HG02981 (cell line): ENCODE results near the gene HMX2.

Source experiments
- ATAC-seq: cut with Tn5 transposase; IDR thresholded peaks from one replicate; pipeline ENCODE4 v1.9.1; 2021; ENCODE audit warnings: mild to moderate bottlenecking, moderate library complexity; ENCODE audit not compliant: unreplicated experiment

The HMX2 gene, protein sequence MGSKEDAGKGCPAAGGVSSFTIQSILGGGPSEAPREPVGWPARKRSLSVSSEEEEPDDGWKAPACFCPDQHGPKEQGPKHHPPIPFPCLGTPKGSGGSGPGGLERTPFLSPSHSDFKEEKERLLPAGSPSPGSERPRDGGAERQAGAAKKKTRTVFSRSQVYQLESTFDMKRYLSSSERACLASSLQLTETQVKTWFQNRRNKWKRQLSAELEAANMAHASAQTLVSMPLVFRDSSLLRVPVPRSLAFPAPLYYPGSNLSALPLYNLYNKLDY

DNA sequence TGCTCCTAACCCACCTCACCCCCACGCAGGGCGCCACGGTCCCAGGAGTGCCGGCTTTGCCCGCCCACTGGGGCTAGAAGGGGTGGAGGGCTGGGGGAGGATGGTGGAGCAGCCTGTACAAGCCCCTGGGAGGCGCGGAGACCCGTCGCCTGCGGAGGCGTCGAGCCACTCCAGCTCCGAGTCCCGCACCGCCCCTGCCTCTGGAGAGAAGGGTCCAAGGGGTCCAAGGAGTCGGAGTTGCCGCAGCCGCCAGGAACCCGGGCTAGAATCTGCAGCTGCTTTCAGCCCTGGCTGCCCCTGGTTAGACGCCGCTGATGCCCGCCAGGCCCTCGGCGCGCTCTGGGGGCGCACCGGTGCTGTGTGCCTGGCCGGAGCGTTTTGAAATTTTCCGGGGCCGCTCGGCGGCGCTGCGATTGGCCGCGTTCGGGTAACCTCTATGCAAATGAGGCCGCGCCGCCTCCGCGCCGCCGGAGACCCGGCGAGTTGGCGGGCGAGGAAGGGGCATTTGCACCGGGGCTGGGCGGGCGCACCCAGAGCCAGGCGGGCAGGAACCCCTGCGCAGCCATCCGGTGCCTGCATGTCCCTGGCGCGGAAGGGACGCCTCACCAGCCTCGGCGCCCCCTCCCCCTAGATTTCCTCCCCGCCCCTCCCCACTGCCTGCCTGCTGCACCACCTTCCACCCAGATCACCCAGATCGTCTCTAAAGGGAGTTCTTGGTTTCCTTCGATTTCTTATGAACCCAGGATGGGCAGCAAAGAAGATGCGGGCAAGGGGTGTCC lies at the start of gene HMX2:
Gene HMX2, plus strand, starts transcription at position 502 of the 779 bp plus-strand sequence. Its CDS starts 243 bp downstream, at position 745.
- no peak for ATAC-seq

DNA sequence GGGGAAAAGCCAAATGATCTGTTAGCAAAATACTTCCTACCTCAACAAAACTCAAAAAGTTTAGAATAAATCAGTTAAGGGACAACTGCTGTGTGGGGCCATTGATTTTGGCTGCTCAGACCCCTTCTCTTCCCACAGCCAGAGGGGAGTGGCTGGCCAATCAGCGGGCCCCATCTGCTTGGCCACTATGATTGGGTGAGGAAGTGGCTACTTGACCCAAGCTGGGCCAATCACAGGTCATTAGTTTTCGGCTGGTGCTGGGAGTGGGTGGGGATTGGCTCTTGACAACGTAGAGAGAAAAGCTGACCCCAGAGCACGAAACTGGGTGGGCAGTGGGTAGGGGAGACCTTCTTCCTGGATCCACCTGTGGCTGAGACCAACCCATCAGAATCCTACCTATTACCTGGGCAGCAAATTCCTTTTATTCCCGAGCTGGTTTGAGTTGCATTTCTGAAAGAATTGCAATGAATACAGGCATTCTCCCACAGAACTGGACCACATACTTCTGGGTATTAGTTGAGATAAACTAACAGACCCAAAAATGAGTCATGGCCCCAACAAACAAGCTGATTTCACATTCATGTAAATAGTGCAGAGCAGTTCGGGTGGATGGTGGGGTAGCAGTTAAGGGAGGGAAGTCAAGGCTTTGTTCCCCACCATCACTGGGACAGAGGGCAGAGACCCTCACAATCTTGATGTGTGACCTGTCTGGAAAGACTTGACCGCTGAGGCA lies 47.7 kb upstream of the HMX2 start:
- ATAC-seq = no peak

DNA sequence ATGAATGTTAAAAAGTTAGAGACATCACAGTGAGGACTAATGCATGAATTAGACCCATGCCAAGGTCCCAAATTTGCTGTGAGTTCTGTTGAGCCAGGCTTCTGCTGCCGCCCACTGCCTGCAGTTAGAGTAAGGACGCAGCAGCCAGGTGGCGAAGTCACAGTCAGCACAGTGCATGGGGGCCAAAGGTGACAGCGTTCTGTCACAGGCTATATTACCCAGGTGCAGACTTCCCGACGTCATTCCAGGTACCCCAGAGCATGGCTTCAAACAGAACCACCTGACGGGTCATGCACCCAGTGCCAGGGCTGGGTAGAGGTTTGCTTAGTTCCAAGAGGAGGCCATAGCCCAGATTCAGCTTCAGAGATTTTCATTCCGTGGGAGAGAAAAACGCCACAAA lies 46.1 kb upstream of the HMX2 start:
- ATAC-seq = no peak

DNA sequence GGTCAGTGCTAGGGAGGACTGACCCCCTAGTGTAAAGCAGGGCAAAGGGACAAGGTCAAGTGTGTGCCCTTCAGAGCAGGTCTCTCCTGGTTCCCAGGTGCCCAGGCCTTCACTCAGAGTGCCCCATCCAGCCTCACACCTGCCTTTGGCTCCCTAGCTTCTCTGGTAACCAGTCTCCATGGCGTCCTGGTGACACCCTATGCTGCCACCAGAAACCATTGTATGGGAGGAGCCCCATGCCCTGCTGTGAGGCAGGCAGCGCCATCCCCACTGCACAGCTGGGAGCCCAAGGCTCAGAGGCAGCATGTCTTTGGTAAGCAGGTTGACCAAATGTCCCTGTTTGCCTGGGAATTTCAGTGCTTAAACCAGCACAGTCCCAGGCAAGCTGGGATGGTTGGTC lies 45.3 kb upstream of the HMX2 start:
- ATAC-seq = no peak

DNA sequence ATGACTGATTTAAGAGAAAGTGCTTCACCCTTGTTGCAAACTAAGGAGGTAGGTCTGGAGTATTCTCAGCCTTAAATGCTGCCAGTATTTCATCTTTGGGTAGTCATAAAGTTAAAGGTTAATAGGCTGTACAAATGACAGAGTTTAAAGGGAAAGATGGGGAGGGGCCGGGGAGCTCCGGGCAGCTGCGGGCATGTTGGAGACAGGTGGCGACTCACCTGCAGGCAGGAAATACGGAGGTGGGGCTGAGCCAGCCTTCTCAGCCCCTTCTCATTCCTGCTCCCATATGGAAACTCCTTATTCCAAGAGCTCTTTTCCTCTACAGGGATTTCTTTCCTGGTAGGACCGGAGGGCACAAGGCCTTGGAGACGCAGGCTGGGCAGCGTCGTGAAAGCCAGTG lies 44.0 kb upstream of the HMX2 start:
- ATAC-seq = no peak

DNA sequence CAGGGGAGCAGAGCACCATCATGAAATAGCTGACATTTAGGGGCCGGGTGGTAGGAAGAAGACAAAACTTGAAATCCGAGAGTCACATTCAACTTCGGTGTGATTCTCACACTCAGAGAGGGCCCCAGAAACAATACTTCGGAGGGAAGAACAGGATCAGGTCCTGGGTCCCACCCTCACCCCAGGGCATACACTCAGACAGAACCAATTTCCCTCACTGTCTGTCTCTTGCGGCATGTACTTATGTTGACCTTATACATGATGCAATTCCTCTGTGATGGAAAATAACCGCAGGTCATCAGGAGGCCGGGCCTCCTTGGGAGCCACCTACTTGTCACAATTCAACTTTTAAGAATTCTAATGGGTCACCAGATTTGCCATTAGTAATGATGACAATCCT lies 38.5 kb upstream of the HMX2 start:
- ATAC-seq = no peak

DNA sequence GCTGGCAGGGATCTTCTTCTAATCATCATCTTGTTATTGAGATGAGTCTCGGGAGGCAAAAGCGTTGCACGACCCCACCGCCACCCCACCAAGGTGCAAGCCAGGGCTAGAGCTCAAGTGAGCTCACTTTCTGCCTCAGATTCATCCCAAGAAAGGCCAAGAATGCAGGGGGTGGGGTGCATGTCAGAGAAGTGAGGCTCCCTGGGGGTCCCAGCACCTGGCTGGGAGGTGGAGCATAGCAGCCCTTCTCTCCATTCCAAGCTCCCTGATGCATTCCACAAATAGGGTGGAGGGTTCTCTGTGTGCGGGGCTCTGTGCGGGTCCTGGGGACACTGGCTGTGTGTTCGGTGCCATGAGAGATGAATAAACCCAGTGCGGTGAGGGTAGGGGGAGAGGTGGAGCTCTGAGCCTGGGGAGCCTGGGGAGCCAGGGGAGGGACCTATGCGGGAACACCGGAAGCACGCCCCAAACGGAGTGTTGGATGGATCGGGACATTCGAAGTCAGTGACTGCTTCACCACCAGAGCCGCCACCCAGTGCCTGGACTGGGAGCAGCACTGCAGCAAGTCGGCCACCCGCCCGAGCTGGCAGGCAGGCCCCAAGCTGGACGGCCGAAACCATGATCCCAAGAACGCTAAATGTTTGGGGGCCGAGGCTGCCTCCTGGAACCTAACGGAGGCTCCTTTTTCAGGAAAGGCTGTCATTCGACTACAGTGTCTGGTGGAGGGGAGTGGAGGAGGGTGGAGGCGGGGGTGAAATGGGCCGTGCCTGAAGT lies 30.1 kb upstream of the HMX2 start:
- no peak for ATAC-seq

DNA sequence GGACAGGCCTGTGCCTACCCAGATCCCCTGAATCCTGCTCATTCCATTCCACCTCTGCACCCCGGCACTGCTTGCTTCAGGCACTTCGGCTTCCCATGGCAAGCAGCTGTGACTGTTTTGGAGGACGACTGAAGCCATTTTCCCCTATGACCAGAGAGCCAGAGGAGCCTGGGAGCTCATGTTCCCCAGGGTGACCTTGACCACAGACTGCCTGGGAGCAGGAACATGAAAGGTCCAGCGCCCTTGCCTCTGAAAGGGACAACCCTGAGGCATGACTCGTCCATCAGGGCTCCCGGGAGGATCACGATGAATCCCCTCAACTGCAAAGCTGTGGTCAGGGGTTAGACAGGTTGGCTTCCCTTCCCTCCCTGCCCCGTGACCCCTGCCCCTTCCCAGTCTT lies 28.9 kb upstream of the HMX2 start:
- ATAC-seq = no peak

DNA sequence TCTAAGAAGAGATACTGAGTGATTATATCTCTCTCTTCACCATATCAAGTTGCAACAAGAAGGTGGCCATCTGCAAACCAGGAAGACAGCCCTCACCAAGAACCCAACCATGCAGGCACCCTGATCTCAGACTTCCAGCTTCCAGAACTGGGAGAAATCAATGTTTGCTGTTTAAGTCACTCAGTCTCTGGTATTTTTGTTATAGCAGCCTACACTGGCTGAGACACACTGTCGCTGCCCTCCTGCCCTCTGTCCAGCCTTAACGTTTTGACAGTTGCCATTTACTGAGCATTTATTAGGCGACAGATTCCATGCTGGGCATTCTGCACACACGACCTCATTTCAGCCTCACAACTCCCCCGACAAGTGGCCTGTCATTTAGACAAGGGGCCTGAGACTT lies 21.7 kb upstream of the HMX2 start:
- no peak for ATAC-seq

DNA sequence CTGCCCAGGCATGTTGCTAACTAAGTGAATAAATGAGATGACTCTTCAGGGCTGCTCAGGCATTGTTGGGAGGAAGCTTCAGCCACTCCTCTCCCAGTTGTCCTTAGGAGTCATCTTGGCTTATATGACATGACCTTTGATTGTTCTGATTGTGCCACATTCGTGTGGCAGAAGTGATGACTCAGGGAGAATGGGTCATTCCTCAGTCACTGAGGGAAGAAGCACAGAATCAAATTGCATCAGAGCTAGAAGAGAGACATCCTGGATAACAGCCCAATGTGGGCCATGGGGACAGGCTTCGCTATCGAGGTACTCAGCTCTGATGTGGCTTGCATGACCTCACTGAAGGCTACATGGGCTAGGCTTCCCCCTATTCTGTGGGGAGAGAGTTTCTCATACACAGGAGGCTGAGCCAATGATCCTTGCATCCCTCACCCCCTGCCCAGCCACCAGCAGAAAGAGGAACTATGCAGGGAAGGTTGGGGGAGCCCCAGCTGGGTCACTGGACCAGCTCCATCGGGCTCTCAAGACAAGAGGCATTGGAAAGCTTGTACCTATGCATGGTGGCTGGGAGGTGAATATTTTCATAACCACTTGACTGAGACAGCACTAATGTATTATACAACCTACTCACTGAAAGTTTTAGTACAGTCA lies 18.2 kb upstream of the HMX2 start:
- no peak for ATAC-seq

DNA sequence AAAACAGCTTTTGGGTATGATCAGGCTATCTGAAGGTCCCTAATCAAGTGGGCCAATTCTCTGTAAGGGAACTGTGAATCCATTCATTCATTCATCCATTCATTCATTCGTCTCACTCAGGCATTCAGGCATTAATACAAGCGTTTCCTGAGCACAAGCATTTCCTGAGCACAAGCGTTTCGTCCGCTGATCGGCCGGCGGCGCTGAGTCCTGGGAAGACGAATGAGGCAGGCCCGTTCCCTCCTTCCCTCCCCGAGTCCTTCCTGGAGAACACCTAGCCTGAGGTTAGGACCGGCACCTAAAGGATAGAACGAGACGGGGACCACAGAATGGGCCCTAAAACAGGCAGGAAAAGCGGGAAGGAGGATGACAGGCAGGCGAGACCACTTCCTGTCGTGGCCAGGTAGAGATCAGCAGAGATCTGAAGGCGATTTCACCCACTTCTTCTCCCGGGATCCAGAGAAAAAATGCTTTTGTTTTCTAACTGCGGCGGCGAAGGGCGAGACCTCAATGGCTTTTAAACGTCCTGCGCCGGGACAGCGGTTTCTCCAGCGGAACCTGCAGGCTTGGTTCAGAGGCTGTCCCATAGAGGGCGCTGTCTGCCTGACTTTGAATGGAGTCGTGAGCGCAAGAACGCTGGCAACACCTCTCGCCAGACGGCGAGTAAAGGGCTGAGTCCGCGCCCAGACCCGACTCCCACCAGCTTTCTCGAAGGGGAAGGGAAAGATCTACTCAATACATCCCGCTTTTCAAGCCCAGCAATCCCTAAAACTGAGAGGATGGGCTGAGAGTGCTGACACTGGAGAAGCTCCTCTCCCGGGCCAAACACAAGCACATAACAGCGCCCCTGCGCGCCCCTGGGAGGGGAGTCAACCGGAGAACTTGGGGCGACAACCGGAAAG lies 15.1 kb upstream of the HMX2 start:
- peak; percentile 59 for ATAC-seq

DNA sequence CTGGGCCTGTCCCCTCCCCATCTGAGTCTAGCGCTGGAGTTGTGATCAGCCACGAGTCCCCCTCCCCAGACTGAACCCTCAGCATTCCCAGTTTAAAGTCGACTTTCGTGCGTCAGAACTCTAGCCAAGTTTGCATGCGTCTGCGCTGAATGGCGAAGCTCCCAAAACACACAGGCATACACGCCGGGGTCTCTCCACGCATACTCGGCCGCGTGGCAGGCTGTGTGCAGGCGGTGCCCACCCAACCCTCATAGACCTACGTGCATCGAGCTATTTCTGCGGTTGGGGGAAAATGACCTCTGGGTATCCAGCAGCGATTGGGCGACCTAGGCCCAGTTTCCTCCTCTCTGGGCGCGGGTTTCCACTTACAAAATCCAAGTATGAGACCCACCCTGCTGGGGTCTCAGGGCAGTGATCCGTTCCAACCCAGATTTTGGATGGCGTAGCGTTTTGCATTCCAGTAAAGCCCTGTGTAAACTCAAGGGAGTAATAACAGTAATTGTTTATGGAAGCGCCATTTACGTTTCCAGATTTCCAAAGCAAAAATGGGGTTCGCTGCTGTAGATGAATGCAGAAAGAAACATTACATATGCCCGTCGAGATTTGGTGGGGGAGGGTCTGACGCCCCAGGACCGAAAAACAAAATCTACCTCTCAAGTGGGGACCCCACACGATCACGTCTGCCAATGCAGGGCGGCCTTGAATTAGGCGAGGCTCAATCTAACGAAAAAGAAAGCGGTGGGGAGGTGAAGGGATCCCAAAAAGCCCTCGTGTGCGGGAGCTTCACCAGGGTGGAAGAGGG lies 14.2 kb upstream of the HMX2 start:
- no peak for ATAC-seq

DNA sequence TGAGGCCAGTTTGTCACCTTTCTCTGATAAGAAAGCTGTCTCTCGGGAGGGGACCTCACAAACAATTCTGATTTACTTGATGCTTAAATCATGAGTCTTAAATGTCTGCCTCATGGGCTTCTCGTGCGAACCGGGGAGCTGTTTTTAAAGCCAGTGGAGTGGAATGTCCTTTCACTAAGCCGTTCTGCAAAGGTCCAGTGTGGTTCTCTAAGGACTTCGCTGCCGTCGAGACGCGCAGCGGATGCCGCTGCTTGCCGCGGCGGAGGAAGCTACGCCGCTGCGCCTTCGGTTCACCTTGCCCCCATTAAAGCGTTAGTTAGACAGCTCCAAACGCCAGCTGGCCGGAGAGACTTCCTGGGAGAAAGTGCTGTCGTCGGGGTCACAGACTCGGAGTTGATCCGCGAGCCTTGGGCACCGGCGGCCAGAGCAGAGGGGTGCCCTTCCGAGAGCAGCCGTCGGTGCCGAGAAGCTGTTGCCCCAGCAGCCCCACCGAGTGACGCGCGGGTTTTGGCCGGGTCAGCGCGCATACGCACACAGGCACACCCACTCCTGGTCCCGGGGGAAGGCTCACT lies 13.5 kb upstream of the HMX2 start:
- no peak for ATAC-seq

DNA sequence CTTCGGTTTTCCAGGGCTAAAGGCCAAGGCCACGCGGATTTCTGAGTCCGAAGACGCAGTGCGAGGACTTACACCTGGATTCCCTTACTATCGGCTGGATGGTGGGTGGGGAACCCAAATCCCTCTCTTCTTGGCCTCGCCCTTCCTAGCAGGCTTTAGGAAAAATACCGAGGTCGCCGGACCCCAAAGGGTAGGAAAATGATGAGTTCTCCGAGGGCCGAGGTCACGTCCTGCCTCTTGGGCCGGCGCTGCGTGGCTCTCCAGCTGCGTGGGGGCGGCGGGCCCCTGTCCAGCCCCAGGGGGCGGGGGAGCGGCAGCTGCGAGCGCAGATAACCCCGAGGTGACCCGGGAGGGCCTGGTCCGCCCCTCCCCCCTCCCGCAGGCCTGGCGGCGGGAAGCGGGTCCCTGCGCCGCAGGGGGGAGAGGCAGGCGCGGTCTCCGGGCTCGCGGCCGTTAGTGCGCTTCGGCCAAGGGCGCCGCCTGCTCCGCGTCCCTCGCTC lies 13.0 kb upstream of the HMX2 start:
- no peak for ATAC-seq

DNA sequence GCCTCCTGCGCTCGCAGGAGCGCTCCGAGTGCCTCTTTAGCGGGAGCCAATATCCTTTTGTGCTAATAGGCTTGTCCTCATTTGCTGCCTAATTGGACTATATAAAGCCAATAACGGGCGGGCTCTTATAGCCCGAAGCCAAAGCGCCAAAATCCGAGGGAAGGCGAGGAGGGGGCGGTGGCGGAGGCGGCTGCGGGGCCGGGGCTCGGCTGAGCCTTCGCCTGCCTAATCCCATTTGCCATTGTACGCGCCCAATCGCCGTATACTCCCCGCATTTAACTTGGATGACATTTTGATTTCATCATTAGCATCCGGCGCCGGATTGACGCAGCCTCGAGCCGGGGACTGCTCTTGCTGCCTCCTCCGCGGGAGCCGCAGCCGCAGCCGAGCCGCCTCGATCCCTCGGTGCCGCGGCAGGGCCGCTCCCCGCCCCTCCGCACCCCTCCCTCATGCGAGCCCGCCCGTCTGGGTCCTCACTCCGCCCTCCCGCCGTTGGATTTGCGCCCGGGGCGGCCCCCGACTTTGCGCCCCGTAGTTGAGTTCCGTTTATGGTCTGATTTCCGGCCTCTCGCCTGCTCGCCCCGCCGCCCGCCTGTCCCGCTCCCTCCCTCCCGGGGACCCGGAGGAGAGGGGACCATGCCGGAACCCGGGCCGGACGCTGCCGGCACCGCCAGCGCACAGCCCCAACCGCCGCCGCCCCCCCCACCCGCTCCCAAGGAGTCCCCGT lies 12.4 kb upstream of the HMX2 start, which contains the start of gene HMX3:
Gene HMX3, plus strand, starts transcription at position 556 of the 727 bp plus-strand sequence. Its CDS starts 81 bp downstream, at position 637.
- ATAC-seq = no peak

DNA sequence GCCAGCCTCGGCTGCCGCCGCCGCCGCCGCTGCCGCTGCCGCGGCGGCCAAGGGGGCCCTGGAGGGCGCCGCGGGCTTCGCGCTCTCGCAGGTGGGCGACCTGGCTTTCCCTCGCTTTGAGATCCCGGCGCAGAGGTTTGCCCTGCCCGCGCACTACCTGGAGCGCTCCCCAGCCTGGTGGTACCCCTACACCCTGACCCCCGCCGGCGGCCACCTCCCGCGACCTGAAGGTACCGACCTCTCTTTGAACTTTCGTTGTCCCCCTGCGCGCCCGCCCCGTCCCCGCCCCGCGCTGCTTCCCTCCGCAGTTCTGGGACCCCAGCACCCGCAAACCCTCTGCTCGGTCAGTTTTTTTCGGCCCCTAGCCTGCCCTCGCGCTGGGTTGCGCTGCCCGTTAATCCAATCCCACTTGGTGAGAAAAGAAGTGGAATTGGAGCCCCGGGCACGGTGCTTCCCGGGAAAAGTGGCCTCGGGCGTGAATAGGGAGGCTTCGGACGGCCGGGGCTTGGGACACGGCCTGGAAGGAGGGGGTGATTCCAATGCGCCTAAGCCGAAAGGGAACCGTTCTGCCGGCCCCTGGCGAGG lies 11.6 kb upstream of the HMX2 start:
- no peak for ATAC-seq
